ENCODE results near the gene CRK. TPM values are rescaled to one million over a fixed set of nuclear protein-coding genes. Genes with fewer than 3 reads are reported as not detected.
"Not testable (repeated sequence)": the region's sequence is repeated elsewhere in the genome, so short reads cannot be mapped to it uniquely, and the experiment has no call there.

The CRK gene
- total RNA-seq, 1 donor from 2014 or later: 162 TPM

DNA sequence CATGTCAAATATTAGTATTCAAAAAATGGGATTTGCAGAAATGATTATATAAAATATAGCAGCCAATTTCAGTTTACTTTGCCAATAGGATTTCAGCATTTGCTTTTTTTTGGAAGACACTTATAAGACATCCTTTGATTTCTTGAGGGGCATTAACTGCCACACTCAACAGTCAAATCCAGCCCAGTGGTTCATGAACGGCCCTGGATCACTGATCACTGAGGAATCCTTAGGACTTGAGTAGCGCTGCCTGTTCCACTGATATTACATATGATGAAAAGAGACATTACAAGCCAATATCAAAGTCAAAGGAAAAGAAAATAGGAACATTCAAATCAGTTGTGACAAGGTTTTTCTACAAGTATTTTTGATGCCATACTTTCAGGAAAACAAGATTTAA is 35.1 kb downstream of the CRK start:
- DNase-seq: no peak

DNA sequence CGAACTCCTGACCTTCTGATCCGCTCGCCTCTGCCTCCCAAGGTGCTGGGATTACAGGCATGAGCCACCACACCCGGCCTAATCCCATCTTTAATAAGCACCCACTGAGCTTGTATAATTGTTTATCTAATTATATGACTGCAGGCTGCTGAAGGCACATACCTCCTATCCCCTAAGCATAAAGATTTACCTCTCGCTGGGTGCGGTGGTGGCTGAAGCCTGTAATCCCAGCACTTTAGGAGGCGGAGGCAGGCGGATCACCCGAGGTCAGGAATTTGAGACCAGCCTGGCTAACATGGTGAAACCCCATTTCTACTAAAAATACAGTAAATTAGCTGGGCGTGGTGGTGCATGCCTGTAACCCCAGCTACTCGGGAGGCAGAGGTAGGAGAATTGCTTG is 35.9 kb downstream of the CRK start:
- no peak for DNase-seq

- DNase-seq: not testable (repeated sequence)
These were observed 37.6 kb downstream of the CRK start for GRCh38 chr17:1418476-1418875.

DNA sequence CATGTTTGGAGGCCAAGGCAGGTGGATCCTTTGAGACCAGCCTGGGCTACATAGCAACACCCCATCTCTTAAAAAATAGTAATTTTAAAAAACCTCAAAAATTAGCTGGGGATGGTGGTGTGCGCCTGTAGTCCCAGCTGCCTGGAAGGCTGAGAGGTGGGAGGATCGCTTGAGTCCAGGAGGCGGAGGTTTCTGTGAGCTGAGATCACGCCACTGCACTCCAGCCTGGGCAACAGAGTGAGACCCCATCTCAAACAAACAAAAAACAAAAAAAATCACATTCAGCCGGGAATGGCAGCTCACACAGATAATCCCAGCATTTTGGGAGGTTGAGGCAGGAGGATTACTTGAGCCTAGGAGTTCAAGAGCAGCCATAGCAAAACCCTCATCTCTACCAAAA is 39.6 kb downstream of the CRK start:
- DNase-seq: no peak

DNA sequence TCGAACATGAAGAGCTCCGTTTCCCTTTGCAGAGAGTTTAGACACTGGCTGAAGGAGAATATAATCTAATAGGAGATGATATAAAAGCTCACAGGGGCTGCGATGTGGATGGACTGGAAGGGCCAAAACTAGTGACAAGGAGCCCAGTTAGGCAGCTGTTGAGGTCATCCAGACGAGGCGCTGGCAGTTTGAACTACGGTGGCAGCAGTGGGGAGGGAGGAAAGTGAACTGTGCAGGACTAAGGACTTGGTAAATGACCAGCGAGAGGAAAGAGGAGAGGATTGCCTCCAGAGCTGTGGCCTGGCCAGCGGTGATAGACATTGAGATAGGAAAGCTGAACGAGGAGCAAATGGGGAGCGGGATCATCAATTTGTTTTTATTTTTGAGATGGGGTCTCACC is 41.4 kb downstream of the CRK start:
- no peak for DNase-seq

- DNase-seq: no peak
These were observed 41.9 kb downstream of the CRK start for GRCh38 chr17:1414001-1414574.

DNA sequence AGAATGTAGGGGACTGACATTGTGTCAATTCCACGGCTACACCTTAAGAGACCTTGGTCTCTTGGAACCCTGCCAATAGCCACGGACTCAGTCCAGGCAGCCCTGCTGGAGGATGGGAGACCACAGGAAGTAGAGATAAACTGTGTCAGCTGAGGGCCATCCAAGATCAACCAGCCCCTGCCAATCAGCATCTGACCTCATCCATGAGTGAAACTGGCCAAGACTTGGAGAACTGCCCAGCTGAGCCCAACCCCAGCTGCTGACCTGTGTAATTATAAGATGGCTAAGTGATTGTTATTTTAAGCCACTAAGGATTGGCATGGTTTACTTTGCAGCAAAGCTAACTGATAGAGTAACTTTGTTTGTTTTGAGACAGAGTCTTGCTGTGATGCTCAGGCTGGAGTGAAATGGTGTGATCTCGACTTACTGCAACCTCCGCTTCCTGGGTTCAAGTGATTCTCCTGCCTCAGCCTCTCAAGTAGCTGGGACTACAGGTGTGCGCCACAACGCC is 42.7 kb downstream of the CRK start:
- DNase-seq: peak; percentile 95

DNA sequence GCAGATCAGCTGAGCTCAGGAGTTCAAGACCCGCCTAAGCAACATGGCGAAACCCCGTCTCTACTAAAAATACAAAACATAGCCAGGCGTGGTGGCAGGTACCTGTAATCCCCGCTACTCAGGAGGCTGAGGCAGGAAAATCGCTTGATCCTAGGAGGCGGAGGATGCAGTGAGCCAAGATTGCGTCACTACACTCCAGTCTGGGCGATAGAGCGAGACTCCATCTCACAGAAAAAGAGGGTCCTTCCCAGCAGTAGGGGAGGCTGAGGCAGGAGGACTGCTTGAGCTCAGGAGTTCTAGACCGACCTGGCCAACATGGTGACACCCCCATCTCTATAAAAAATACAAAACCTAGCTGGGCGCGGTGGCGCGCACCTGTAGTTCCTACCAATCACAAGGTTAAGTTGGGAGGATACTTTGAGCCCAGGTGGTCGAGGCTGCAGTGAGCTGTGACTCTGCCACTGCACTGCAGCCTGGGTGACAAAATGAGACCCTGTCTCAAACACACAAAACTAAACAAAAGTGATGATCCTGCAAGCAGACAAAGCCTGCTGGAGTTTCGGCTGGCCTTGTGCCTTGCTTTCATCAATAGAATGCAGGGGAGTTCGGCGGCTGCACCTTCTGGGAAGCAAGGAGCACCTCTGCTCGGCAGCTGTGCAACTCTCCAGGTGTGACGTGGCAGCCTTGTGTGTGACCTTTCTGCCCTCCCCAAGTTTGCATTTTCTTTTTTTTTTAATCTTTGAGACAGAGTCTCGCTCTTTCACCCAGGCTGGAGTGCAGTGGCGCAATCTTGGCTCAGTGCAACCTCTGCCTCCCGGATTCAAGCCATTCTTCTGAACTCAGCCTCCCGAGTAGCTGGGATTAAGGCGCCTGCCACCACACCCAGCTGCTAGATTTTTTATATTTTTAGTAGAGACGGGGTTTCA is 43.6 kb downstream of the CRK start:
- DNase-seq: no peak

GRCh38 chr17:1402262-1402586 is 53.8 kb downstream of the CRK start:
- no peak for DNase-seq

GRCh38 chr17:1399679-1400512 is 56.1 kb downstream of the CRK start, which contains the start of gene YWHAE:
TSS of gene YWHAE (minus strand) at chr17:1400222. CDS start at chr17:1400110, 112 bp downstream.
- peak; percentile 96 for DNase-seq

- DNase-seq: peak; percentile 58
These were observed 56.9 kb downstream of the CRK start for GRCh38 chr17:1398931-1399678.

DNA sequence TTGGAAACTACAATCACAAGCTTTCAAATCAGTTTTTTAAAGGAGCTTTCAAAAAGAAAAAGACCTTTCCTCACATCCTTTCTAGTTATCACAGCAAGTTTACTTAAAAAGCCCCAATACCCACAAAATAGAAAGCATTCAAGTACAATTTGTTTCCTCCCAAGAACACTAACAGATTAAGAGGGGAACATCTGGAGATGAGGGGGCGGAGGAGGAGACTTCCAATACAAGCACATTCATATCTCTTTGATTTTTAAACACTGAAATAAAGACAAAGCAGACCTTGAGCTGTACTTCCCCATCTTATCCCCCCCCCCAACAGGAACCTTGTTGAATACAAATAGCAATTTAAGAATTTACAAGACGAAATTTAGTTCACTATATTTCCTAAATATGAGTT is 58.0 kb downstream of the CRK start:
- peak; percentile 26 for DNase-seq

DNA sequence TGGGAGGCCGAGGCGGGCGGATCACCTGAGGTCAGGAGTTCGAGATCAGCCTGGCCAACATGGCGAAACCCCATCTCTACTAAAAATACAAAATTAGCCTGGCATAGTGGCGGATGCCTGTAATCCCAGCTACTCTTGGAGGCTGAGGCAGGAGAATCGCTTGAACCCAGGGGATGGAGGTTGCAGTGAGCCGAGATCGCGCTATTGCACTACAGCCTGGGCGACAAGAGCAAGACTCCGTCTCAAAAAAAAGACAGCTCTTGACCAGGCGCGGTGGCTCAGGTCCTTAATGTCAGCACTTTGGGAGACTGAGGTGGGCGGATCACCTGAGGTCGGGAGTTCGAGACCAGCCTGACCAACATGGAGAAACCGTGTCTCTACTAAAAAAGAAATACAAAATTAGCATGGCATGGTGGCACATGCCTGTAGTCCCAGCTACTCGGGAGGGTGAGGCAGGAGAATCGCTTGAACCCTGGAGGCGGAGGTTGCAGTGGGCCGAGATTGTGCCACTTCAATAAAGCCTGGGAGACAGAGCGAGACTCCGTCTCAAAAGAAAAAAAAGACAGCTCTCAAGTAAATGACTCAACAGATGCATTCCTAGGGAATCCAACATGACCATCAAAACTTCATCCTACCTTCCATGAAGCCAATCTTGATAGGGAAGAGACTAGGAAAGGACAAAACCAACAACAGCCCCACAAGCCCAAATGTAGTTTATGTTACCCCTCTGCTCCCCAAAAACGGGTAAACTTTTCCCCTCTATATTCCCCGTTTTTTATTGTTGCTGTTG is 60.0 kb downstream of the CRK start:
- not testable (repeated sequence) for DNase-seq

DNA sequence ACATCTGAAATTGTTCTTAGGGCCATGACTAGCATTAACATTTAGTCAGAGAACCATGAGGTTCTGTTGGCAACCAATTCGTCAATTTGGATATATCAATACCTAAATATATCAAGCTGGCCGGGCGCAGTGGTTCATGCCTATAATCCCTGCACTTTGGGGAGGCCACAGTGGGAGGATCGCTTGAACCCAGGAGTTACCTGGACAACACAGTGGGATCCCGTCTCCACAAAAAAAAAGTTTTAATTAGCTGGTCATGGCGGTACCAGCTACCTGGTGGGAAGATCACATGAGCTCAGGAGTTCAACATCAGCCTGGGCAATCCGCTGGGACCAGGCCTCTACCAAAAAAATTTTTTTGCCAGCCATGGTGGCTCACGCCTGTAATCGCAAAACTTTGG is 64.5 kb downstream of the CRK start:
- no peak for DNase-seq

DNA sequence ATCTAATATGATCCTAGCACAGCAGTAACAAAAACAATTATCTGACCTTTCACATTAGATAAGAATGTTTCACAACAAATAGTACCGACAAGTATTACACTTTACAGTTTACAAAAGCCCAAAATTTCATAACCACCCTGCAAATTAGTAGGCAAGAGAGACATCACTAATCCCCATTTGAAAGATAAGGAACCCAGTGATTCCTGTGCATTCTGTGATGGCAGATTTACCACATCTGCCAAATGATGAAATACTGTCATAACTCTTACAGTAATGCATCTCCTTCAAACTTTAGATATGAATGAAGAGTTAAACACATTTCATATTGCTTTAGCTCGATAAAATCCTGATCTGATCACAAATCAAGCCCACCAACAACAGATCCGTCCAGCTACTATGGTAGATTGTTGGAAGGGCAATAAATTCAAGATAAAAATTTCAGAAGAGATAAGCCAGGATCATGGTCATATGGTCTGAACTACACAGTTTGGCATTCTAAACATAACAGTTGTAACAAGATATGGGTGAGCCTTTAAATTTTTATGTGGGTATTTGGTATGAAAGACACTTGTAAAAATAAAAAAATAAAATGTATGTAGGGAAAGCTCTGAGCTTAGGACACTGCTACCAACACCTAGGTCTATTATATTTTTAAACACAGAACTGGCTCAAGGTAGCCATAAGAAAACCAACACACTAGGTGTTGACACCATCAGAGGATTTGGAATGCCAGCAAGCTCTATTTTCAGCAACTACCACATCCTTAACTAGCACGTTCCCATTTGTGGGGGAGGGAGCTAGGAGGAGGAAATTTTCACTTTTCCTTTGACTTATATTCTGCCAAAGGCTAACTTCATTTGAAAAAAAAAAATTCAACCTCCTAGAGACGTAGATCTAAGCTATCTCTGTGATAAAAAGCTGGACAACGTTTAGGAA is 65.3 kb downstream of the CRK start:
- DNase-seq: peak; percentile 31

- not testable (repeated sequence) for DNase-seq
These were observed 68.4 kb downstream of the CRK start for GRCh38 chr17:1387490-1388227.

- DNase-seq: not testable (repeated sequence)
These were observed 69.3 kb downstream of the CRK start for GRCh38 chr17:1386675-1387190.

GRCh38 chr17:1386265-1386664 is 69.8 kb downstream of the CRK start:
- DNase-seq: no peak

GRCh38 chr17:1385861-1386260 is 70.2 kb downstream of the CRK start:
- no peak for DNase-seq

All from dermis blood vessel endothelial cell (primary cell).